ENCODE measurements around the gene PRKCH. TPM values are rescaled to one million over a fixed set of nuclear protein-coding genes. Genes with fewer than 3 reads are reported as not detected.

Gene PRKCH
- total RNA-seq, 1 experiment from 2014 or later, result 22.3 TPM

- Mint-ChIP-seq H3K4me1 (ENCODE audit: low read depth, unreplicated experiment) (peaks cover 22% of the 10 kb centered on the region), H3K4me3 (ENCODE audit: low read depth, unreplicated experiment) (no peak overlapping the region), H3K9me3 (ENCODE audit: low read depth, unreplicated experiment) (no peaks in the 10 kb centered on the region), H3K27ac (ENCODE audit: unreplicated experiment) (no peak overlapping the region), H3K36me3 (ENCODE audit: insufficient read depth, unreplicated experiment) (no peaks in the 10 kb centered on the region), H3K27me3 (ENCODE audit: unreplicated experiment) (no peaks in the 10 kb centered on the region)
- CTCF ChIA-PET, result interaction anchor here (0.6 kb wide), 1 partner anchor 466 kb away, joined by 6 read pairs; no protein-coding TSS in a partner anchor
- no TSS peak for BruUV-seq (replicated peaks)
- TF ChIP-seq CTCF (IDR thresholded peaks at IDR 0.05; ENCODE audit: unreplicated experiment), result no peak
- intact Hi-C loops (cut with micrococcal nuclease; ENCODE audit: unreplicated experiment), result no loop called here
- DNase-seq, result no peak
These were observed 178.6 kb downstream of the PRKCH start for GRCh38 chr14:61499991-61500390.

DNA sequence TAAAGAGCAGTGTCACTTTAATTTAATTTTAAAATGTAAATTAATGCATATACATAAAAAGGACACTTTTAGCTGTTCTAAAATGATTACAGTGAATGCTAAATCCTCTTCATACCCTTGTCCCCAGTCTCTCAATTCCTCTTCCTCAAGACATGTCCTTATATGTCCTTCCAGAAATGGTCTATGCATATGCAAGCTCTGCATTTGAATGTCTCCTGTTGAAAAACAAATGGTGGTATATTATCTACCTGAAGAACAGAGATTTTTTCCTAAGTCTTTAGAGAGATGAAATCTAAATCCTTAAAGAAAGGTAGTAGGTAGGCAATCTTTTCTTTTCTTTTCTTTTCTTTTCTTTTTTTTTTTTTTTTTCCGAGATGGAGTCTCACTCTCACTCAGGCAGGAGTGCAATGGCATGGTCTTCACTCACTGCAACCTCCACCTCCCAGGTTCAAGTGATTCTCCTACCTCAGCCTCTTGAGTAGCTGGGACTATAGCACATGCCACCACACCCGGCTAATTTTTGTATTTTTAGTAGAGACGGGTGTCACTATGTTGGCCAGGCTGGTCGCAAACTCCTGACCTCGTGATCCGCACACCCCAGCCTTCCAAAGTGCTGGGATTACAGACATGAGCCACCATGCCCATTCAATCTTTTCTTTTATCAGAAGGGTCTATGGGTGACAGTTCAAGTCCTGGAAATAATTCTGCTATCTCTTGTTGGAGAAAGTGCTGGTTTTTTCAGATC is 180.5 kb downstream of the PRKCH start:
- Mint-ChIP-seq H3K4me1 (ENCODE audit: low read depth, unreplicated experiment) (peaks cover 14% of the 10 kb centered on the region), H3K4me3 (ENCODE audit: low read depth, unreplicated experiment) (no peak overlapping the region), H3K36me3 (ENCODE audit: insufficient read depth, unreplicated experiment) (no peaks in the 10 kb centered on the region), H3K9me3 (ENCODE audit: low read depth, unreplicated experiment) (no peaks in the 10 kb centered on the region), H3K27ac (ENCODE audit: unreplicated experiment) (no peak overlapping the region), H3K27me3 (ENCODE audit: unreplicated experiment) (no peaks in the 10 kb centered on the region)
- intact Hi-C loops (cut with micrococcal nuclease; ENCODE audit: unreplicated experiment), result no loop called here
- CTCF ChIA-PET, result interaction anchor here (0.7 to 1.4 kb wide), 3 partner anchors 8 to 252 kb away, joined by 3 to 9 read pairs (median 8); no protein-coding TSS in a partner anchor
- TF ChIP-seq CTCF (IDR thresholded peaks at IDR 0.05; ENCODE audit: unreplicated experiment), result no peak
- no peak for DNase-seq
- no TSS peak for BruUV-seq (replicated peaks)

- peaks cover 14% of the 10 kb centered on the region for H3K4me1 Mint-ChIP-seq (ENCODE audit: low read depth, unreplicated experiment)
- CTCF ChIA-PET, result interaction anchor here (1.3 to 1.4 kb wide), 2 partner anchors 8 to 21 kb away, joined by 3 to 9 read pairs; no protein-coding TSS in a partner anchor
- H3K36me3 Mint-ChIP-seq (ENCODE audit: insufficient read depth, unreplicated experiment), result no peaks in the 10 kb centered on the region
- intact Hi-C loops (cut with micrococcal nuclease; ENCODE audit: unreplicated experiment), result no loop called here
- no peaks in the 10 kb centered on the region for H3K9me3 Mint-ChIP-seq (ENCODE audit: low read depth, unreplicated experiment)
- H3K4me3 Mint-ChIP-seq (ENCODE audit: low read depth, unreplicated experiment), result no peak overlapping the region
- no peak for TF ChIP-seq CTCF (IDR thresholded peaks at IDR 0.05; ENCODE audit: unreplicated experiment)
- H3K27ac Mint-ChIP-seq (ENCODE audit: unreplicated experiment), result no peak overlapping the region
- no peaks in the 10 kb centered on the region for H3K27me3 Mint-ChIP-seq (ENCODE audit: unreplicated experiment)
- BruUV-seq (replicated peaks), result no TSS peak
- no peak for DNase-seq
These were observed 181.2 kb downstream of the PRKCH start for GRCh38 chr14:61502459-61503093.

DNA sequence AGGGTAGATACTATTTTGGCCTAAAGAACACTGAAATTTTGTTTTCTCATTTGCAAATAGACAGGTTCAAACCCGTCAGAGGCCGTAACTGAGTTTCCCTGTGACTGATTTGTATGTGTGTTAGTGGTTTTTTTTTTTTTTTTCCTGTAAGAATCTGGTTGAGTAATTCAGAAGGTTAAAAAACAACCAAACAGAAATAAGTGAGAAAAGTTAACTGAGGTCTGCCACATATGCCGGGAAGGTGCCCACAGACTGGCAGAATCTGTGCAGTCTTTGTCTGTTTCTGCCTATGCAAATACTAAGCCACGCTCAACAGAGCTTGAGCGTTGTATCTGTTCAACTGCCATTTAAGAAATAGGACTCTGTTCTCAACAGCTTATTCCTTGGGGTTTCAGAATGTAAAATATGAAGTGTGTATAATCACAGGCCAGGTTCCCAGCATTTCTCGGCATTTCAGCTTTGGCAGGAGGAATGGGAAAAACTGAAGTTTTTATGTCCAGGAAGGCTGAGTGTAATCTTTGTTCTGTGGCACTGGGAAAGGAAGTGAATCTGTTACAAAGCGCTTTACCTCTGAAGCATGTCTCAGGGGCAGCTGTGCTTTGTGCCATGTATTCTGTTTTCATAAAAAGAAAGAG is 181.9 kb downstream of the PRKCH start:
- DNase-seq, result no peak
- H3K27ac Mint-ChIP-seq (ENCODE audit: unreplicated experiment), result no peak overlapping the region
- H3K36me3 Mint-ChIP-seq (ENCODE audit: insufficient read depth, unreplicated experiment), result no peaks in the 10 kb centered on the region
- peaks cover 14% of the 10 kb centered on the region for H3K4me1 Mint-ChIP-seq (ENCODE audit: low read depth, unreplicated experiment)
- no peaks in the 10 kb centered on the region for H3K9me3 Mint-ChIP-seq (ENCODE audit: low read depth, unreplicated experiment)
- no peaks in the 10 kb centered on the region for H3K27me3 Mint-ChIP-seq (ENCODE audit: unreplicated experiment)
- CTCF ChIA-PET, result interaction anchor here (1.3 to 1.4 kb wide), 2 partner anchors 9 to 21 kb away, joined by 3 to 9 read pairs; no protein-coding TSS in a partner anchor
- H3K4me3 Mint-ChIP-seq (ENCODE audit: low read depth, unreplicated experiment), result no peak overlapping the region
- no peak for TF ChIP-seq CTCF (IDR thresholded peaks at IDR 0.05; ENCODE audit: unreplicated experiment)
- intact Hi-C loops (cut with micrococcal nuclease; ENCODE audit: unreplicated experiment), result no loop called here
- no TSS peak for BruUV-seq (replicated peaks)
